Fibroblast of skin of right biceps (primary cell): ENCODE measurements around the gene MAP3K4.

Source experiments
- DNase-seq: peaks from one replicate; pipeline ENCODE4 v3.0.0-alpha.2; 2013

MAP3K4 gene

DNA sequence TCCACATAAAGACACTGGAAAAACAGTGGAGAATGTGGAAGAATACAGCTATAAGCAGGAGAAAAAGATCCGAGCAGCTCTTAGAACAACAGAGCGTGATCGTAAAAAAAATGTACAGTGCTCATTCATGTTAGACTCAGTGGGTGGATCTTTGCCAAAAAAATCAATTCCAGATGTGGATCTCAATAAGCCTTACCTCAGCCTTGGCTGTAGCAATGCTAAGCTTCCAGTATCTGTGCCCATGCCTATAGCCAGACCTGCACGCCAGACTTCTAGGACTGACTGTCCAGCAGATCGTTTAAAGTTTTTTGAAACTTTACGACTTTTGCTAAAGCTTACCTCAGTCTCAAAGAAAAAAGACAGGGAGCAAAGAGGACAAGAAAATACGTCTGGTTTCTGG, 57.1 kb downstream of the MAP3K4 start:
- DNase-seq, result peak; percentile 89

- no peak for DNase-seq
Measured at GRCh38 chr6:161050134-161050765, 58.7 kb downstream of the MAP3K4 start.

GRCh38 chr6:161053103-161053502, 61.5 kb downstream of the MAP3K4 start:
- no peak for DNase-seq

- DNase-seq, result no peak
Measured at GRCh38 chr6:161054876-161055275, 63.3 kb downstream of the MAP3K4 start.

- no peak for DNase-seq
Measured at GRCh38 chr6:161056451-161056850, 64.9 kb downstream of the MAP3K4 start.

DNA sequence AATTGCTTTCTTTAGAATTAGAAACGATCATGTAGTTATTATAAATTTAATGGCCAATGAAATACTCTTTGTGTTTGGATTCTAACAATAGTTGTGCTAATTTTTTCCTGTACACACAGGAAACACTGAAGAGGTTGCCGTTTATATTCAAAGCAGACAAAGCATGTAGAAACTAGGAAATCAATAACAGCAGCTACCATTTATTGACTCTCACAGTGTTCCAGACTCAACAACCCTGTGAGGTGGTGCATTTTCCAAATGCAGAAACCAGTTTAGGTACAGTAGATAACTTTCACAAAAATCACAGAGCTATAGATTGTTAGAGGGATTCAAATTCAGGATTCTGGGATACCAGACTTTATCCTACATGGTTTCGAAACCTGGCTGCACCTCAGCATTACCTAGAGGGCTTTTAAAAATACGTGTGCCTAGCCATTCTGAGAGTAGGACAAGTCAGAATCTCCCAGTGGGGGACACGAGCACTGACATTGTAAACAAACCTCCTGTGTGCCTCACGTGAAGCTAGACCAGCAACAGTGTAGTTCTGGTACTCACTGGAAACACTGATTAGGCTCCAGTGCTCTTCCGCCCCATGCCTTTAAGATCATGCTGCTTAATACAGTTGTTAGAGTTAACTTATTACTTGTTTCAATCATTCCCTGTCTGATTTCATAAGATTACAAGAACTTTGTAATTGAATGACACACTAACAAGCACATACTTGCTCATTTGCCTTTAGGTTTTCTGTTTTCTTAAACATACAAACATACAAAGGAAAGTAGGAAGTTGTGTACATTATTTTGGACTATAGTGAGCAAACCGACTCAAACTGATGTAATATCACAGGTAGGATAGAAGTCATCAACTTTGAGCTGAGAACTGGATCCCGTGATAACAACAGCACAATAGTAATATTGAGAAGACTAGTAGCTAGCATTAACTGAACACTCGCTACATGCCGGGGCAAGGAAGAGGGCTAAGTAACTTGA, 65.8 kb downstream of the MAP3K4 start:
- no peak for DNase-seq

GRCh38 chr6:161058741-161059140, 67.2 kb downstream of the MAP3K4 start:
- DNase-seq, result no peak

GRCh38 chr6:161061576-161061975, 70.0 kb downstream of the MAP3K4 start:
- no peak for DNase-seq

DNA sequence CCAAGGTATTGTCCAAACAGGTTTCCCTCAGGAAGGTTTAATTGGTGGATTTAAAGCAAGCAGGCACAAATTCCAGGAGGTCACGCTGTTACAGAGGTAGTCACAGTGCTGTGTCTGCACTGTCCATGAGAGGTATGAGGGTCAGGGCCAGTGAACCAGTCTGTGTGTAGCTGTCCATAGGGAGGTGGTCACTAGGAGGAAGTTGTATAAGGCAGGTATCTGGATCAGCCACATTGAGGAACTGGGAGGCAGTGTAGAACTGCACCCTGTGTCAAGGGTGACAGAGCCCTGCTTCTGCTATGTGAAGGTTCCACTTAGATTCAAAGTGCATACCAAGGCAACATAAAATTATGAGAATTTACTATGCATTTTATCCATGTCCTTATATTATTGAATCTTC, 73.3 kb downstream of the MAP3K4 start:
- no peak for DNase-seq

DNA sequence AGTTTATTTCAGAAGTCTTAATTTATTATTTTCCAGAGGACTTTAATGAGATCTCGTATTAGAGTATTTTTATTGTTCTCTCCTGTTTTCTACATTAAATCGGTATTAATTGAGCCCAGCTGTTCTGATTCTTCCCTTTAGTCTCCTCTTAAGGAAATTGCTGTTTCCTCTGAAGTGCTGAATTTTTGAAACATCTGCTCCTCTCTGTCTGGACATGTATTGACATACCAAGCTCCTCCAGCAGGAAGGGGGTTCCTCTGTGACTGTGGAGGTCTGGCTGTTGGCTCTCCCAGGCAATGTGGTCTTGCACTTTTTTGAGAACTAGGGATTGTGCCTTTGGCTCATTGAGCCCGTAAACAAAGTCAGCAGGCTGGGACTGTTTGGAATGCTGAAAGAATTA, 74.9 kb downstream of the MAP3K4 start:
- DNase-seq, result no peak

DNA sequence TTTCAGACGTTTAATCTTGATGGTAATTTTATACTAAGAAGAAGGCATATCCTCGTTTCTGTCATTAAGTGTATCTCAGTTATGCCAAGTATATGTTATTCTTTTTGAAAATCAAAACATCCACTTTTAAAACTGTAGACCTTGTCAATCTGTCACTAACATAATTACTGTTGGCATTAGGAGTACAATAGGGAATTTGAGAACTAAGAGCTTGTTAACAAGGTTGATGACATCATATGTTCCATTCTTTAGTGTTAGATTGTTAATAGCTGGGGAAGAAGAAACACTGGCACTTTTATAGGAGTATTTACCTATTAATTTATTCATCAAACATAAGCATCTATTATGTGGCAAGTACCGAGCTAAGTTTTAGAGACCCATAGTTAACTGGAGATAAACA, 76.2 kb downstream of the MAP3K4 start:
- no peak for DNase-seq

DNA sequence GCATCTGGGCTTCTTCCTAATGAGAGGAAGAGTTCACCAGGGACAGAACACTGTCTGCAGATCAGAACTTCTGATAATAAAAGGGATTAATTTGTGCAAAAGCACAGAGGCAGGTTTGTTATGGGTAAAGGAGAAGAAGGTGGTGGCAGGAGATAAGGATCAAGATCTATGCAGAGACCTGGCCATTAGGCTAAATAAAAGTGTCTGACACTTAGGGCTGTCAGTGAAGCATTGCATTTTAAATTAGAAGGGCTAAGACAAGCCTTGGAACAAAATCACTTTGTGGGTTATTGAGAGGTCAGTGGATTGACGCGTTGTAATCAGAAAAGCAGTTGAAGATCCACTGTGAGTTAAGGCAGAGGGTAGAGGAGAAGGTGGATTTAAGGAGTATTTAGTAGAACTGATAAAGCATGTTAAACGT, 76.8 kb downstream of the MAP3K4 start:
- no peak for DNase-seq

DNA sequence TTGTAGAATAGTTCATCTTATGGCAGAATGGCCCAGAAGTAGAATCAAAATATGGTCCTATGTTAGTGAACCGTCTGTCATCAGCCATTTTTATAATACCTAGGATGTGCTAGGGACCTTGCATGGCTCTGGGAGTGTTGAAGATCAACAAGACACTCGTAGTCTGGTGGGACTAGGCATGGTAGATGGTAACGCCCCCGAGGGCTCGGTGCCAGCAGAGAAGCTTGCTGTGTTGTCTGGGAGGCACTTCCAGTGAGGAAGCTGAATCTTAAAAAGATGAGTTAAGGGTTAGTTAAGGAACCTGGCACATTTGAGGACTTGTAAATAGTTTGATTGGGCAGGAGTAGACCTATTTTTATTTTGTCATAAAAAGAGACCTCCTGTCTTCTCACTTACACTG, 82.4 kb downstream of the MAP3K4 start:
- no peak for DNase-seq

DNA sequence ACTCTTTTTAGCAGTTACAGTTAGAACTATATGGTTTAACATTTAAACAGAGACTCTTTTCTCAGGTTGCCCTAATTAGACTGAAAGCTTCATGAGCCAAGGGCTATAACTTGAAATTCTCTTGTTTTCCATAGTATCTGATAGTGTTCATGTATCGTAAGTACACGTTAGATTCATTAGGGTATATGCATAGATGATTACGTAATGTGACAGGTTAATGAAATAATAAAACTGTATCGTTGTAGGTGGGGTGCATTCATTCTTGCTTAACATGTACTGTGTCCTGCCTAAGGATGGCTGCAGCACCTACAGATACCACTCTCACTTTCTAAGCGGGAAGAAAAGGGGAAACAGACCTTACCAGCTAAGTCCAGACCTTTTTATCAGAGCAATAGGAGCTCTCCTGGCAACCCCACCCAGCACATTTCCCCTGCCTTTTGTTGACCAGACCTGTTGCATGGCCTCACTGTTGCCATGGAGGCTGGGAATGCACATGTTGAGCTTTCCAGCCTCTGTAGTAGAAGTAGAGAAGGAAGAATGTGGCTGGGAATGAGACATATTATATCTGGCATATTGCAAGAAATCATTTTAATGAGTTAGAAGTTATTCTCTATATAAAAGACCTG, 83.0 kb downstream of the MAP3K4 start:
- DNase-seq, result no peak

DNA sequence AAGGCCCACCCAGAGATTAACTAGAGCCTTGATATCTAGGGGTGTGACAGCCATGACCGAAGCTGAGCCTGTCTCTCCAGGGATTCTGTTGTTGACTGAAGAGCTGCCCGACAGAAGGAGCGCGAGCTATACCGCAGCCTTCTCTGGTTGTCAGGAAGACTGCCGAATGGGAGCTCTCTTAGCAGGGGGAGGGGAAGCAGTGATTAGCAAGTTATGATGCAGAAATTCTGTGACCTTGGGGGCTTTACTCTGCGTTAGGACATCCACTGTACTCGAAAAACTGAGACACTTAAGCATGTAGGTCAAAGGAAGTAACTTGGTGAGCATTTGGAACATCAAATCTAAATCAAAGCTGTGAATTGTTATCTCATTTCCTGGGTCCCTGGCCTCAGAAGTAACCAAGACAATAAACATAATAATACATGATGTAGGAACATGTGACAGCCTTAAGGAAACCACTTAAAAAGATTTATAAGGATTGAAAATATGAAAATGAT, 84.7 kb downstream of the MAP3K4 start:
- DNase-seq, result no peak

DNA sequence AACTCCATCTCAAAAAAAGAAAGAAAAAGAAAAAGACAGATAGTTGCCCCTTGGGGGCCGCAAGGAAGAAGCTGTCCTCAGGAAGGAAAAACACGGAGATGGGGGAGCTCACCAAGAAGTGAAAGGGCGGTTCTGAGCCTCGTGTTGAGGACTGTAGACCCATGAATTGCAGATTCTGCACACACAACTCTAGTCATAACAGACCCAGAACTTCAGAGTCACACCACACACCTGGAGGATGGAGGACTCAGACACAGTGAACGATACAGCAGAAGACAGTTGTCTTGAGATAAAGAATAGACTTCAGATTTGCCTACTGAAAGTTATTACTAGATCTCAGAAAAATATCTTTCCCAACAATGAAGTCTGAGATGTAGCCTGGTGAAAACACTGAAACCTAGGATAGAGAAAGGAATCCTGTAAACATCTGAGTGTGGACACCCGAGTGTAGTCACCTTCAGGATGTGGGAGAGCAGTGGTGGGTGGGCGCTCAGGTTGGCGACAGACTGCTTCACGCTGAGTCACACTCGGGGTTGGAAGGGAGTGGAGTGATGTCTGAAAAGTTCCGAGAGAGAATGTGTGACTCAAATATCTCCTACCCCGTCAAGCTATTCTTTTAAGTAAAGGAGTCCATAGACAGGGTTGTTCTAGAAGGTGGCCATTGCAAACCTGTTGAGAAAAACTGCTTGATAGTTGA, 88.1 kb downstream of the MAP3K4 start:
- peak; percentile 90 for DNase-seq

DNA sequence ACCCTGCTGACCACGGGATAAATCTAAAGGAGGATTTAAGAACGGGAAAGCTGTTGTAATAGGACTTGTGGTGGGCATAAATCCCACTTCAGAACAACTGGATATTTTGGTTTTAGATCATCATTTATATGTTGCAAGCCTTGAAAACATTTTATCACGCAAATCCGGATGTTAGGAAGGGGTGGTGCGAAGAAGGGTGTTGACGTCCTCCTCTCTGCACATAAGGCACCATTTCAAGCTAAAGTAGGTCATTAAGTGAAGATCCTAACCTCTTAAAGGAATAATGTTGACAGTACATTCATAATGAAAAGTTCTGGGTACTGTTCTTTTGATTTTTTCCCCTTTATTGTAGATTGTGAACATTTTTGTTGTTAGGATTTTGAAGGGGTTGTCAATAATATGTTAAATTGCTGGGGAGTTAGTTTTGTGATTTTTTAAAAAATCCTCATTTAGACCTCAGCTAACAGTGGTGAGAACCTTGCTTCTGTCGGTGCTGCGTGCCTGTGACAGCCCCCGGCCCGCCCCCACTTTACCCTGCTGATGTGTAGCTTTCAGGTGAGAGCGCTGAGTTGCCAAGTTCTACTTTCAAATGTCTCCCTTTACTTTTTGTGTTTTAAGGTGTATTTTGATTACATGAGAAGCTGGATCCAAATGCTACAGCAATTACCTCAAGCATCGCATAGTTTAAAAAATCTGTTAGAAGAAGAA, 88.8 kb downstream of the MAP3K4 start:
- DNase-seq, result no peak

DNA sequence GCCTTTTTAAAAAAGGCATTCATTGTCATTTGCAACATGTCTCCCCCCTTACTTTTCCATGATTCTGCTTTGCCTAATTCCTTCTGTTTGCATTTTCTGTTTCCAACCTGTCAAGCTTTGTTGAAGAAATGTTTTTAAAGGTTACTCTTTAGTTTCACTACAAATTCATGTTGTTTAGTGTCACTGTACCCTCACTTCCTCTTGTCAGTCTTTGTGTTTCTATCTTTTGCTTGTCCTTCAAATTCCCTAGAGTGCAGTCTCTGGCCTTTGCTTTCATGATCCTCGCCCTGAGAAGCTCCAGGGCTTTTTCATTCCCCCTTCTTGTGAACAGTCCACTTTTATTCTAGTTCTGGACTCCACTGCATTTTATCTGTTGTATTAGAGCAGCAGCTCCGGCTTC, 90.6 kb downstream of the MAP3K4 start:
- DNase-seq, result no peak

GRCh38 chr6:161085246-161085645, 93.7 kb downstream of the MAP3K4 start:
- DNase-seq, result peak; percentile 22

DNA sequence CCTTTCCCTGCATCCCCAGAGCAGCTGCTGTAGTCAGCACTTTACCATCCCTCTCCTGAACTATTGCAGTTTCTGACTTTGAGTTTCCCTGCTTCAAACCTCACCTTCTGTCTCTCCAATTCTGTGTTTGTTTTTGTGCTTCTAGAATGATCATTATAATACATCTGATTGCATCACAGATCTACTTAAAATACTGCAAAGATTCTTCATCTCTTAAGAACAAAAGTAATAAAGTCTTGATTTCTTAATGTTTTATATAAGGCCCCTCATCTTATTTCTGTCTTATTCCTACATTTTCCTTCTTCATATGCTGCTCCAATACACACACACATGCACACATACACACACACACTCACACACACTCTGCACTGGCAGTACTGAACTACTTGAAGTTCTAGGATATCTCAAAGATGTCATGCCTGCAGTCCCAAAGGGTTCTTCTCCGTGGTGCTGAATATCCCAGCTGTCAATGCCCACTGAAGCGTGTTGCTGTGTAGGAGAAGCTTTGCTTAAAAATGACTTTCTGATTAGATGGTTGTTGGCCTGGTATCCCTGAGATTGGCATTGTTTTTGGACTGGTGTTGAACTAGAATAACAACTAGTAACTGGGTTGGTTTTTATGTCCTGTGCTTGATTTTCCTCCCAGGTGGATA, 97.2 kb downstream of the MAP3K4 start:
- DNase-seq, result peak; percentile 24

- peak; percentile 33 for DNase-seq
Measured at GRCh38 chr6:161091151-161091550, 99.6 kb downstream of the MAP3K4 start.
